Peyer's patch (tissue), 4 donors: ENCODE measurements around the gene AFAP1L1. TPM values are rescaled to one million over a fixed set of nuclear protein-coding genes. Genes with fewer than 3 reads are reported as not detected.

Experiments used
- DNase-seq, 3 donors: peaks; one replicate each; pipeline ENCODE4 v3.0.0-alpha.2; 2017 to 2019
- H3K27ac ChIP-seq, 4 donors: fragments of 200-600 bp; sonication (generic); one replicate each; pipeline ENCODE4 v1.5.1; 2016 to 2019
- H3K27me3 ChIP-seq, 2 donors: fragments of 200-600 bp; sonication (generic); one replicate each; pipeline ENCODE4 v1.5.1; 2019
- H3K36me3 ChIP-seq, 3 donors: fragments of 200-600 bp; sonication (generic); one replicate each; pipeline ENCODE4 v1.5.1; 2016 to 2019
- H3K4me1 ChIP-seq, 4 donors: fragments of 200-600 bp; sonication (generic); one replicate each; pipeline ENCODE4 v1.5.1; 2016 to 2019
- H3K4me3 ChIP-seq, 4 donors: fragments of 200-600 bp; sonication (generic); 1 replicate in 3 of 4; 2 replicates in 1 of 4; pipeline ENCODE4 v1.5.1; 2016 to 2019; ENCODE audit warnings: mild to moderate bottlenecking in 1 of 4
- H3K9me3 ChIP-seq, 4 donors: fragments of 200-600 bp; sonication (generic); one replicate each; pipeline ENCODE4 v1.5.1; 2016 to 2019; ENCODE audit warnings: mild to moderate bottlenecking in 1 of 4
- POLR2A ChIP-seq, 2 donors: fragments of 450-650 bp; IDR thresholded peaks; one replicate each; pipeline ENCODE4 v1.5.1; 2017; ENCODE audit warnings: antibody characterized with exemption in 2 of 2, mild to moderate bottlenecking in 2 of 2, moderate library complexity in 2 of 2
- total RNA-seq, 4 donors: library from RNA; depleted of rRNA; stranded (reverse); fragments of >200 nt; gene quantifications; one replicate each; pipeline ENCODE4 v1.1.0, GENCODE V29; 2016
- TF ChIP-seq, protein P1 (sequence below), 6 experiments: fragments of 450-650 bp in 4 of 6; fragments of 200-600 bp in 2 of 6; sonication (generic) in 1 of 6; IDR thresholded peaks; one replicate each; pipeline ENCODE4 v1.5.1; 2017 to 2019; ENCODE audit warnings: antibody characterized with exemption in 6 of 6, mild to moderate bottlenecking in 3 of 6, moderate library complexity in 1 of 6

Gene AFAP1L1
- total RNA-seq, 4 donors from 2014 or later = 3.3 to 14.9 (median 4.9) TPM

- H3K27me3 ChIP-seq = no peaks in the 10 kb centered on the region
- no peaks in the 10 kb centered on the region for H3K36me3 ChIP-seq
- H3K9me3 ChIP-seq = no peaks in the 10 kb centered on the region
- DNase-seq = no peak
- H3K27ac ChIP-seq = no peak overlapping the region
- no peak for TF ChIP-seq POLR2A (IDR thresholded peaks at IDR 0.05)
- TF ChIP-seq, protein P1, sequence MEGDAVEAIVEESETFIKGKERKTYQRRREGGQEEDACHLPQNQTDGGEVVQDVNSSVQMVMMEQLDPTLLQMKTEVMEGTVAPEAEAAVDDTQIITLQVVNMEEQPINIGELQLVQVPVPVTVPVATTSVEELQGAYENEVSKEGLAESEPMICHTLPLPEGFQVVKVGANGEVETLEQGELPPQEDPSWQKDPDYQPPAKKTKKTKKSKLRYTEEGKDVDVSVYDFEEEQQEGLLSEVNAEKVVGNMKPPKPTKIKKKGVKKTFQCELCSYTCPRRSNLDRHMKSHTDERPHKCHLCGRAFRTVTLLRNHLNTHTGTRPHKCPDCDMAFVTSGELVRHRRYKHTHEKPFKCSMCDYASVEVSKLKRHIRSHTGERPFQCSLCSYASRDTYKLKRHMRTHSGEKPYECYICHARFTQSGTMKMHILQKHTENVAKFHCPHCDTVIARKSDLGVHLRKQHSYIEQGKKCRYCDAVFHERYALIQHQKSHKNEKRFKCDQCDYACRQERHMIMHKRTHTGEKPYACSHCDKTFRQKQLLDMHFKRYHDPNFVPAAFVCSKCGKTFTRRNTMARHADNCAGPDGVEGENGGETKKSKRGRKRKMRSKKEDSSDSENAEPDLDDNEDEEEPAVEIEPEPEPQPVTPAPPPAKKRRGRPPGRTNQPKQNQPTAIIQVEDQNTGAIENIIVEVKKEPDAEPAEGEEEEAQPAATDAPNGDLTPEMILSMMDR (IDR thresholded peaks at IDR 0.05) = no peak
- peaks cover 0 to 13% (median 2%) of the 10 kb centered on the region in 4 donors for H3K4me1 ChIP-seq
- no peak overlapping the region for H3K4me3 ChIP-seq
Observed at GRCh38 chr5:149363358-149363757, 91.7 kb downstream of the AFAP1L1 start.

DNA sequence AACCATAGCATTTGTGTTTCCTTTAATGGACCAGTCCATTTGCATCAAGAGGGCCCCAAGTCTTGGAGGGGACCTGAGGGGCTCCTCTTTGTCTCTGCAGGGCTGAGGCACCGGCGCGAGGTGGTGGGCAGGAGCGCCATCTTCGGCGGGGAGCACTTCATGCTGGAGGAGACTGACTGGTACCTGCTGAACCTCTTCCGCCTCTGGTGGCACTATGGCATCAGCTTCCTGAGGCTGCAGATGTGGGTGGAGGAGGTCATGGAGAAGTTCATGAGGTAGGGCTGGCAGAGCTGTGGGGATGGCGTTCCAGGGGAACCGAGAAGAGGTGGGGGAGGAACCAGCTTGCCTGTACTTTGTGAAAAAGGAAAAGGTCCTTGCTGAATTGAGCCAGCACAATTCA, 92.3 kb downstream of the AFAP1L1 start:
- DNase-seq = no peak
- H3K27ac ChIP-seq = no peak overlapping the region
- H3K27me3 ChIP-seq = no peaks in the 10 kb centered on the region
- no peak overlapping the region for H3K4me3 ChIP-seq
- peaks cover 0 to 8% (median 2%) of the 10 kb centered on the region in 4 donors for H3K4me1 ChIP-seq
- H3K9me3 ChIP-seq = no peaks in the 10 kb centered on the region
- TF ChIP-seq, protein P1 (IDR thresholded peaks at IDR 0.05) = no peak
- no peak for TF ChIP-seq POLR2A (IDR thresholded peaks at IDR 0.05)
- no peaks in the 10 kb centered on the region for H3K36me3 ChIP-seq

- no peak for DNase-seq
- Histone ChIP-seq H3K27me3 (no peaks in the 10 kb centered on the region), H3K4me1 (peaks cover 0 to 8% (median 2%) of the 10 kb centered on the region in 4 donors), H3K36me3 (no peaks in the 10 kb centered on the region), H3K4me3 (no peak overlapping the region), H3K27ac (no peak overlapping the region), H3K9me3 (no peaks in the 10 kb centered on the region)
- TF ChIP-seq, protein P1 (IDR thresholded peaks at IDR 0.05) = no peak
- TF ChIP-seq POLR2A (IDR thresholded peaks at IDR 0.05) = no peak
Observed at GRCh38 chr5:149364719-149365118, 93.1 kb downstream of the AFAP1L1 start.

GRCh38 chr5:149365418-149365817, 93.8 kb downstream of the AFAP1L1 start:
- Histone ChIP-seq H3K36me3 (no peaks in the 10 kb centered on the region), H3K27ac (no peak overlapping the region), H3K4me3 (no peak overlapping the region), H3K4me1 (peaks cover 0 to 8% (median 0%) of the 10 kb centered on the region in 4 donors), H3K27me3 (no peaks in the 10 kb centered on the region), H3K9me3 (no peaks in the 10 kb centered on the region)
- TF ChIP-seq POLR2A (IDR thresholded peaks at IDR 0.05) = no peak
- TF ChIP-seq, protein P1 (IDR thresholded peaks at IDR 0.05) = no peak
- no peak for DNase-seq

DNA sequence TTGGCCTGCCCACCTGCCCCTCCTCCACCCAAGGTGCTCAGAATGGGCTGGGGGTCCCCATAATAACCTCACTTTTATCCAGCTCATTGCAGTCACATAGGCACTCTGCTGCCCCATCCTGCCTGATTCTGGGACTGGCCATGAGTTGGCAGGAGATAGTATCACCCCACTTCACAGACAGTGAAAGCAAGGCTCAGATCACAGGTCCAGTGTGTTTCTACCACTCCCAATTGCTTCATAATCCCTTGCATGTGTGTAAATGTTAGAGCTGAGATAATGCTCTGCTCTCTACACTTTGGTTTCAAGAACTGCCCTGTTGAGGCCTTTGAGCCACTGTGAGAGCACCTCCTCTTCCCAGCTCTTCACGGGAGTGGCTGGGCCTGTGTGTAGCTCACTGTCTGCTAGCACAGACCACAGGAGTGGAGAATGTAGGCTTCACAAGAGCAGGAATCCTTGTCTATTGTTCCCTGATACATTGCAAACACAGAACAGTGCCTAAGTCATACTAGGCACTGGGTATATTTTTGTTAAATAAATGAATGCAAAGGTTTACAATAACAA, 94.6 kb downstream of the AFAP1L1 start:
- TF ChIP-seq, protein P1 (IDR thresholded peaks at IDR 0.05) = no peak
- TF ChIP-seq POLR2A (IDR thresholded peaks at IDR 0.05) = no peak
- no peak overlapping the region for H3K27ac ChIP-seq
- no peaks in the 10 kb centered on the region for H3K36me3 ChIP-seq
- no peaks in the 10 kb centered on the region for H3K9me3 ChIP-seq
- no peaks in the 10 kb centered on the region for H3K27me3 ChIP-seq
- H3K4me3 ChIP-seq = no peak overlapping the region
- peaks cover 0 to 8% (median 0%) of the 10 kb centered on the region in 4 donors for H3K4me1 ChIP-seq
- no peak for DNase-seq
